ENCODE results near the gene TENM4. TPM values are rescaled to one million over a fixed set of nuclear protein-coding genes. Genes with fewer than 3 reads are reported as not detected.

The TENM4 gene
- total RNA-seq, 1 experiment from 2014 or later, result 0.39 TPM

DNA sequence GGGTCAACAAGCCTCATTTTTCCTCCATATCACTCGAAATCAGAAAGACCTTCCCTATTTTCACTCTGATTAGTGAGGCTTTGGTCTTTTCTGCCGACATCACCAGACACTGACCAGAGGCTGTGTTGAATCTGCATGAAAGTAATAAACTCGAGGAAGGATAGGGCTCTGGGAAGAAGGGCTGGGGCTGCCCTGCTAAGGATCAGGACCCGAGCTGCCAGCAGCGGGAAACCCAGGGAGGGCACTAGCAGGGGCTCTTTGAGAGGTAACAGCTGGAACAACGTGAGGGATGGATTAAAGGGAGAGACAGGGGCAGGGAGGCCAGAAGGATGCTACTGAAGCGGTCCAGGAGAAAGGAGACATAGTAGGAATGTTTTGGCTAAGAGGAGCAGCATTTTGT, 488.7 kb downstream of the TENM4 start:
- Histone ChIP-seq H3K9me3 (ENCODE audit: control insufficient read depth, insufficient read depth, low read depth, low read length) (no peaks in the 10 kb centered on the region), H3K36me3 (ENCODE audit: control insufficient read depth, insufficient read depth, low read length) (no peaks in the 10 kb centered on the region), H3K27me3 (ENCODE audit: control insufficient read depth, insufficient read depth, low read length) (0 out of 2 replicates have a peak, but pooled peaks cover 7% of the 10 kb centered on the region), H3K4me3 (ENCODE audit: low read depth in 2 of 2, low read length in 2 of 2) (no peak overlapping the region), H3K27ac (ENCODE audit: low read length) (no peak overlapping the region), H3K4me1 (ENCODE audit: control insufficient read depth, insufficient read depth, low read length) (no peaks in the 10 kb centered on the region)
- ATAC-seq (no peak), DNase-seq (ENCODE audit: low read depth, low spot score) (no peak)
- in situ Hi-C loops (cut with HindIII; ENCODE audit: low pct_unique_long_range_greater_than_20kb, low sequenced_read_pairs) (no loop called here), intact Hi-C loops (cut with micrococcal nuclease; ENCODE audit: unreplicated experiment) (no loop called here)
- TF ChIP-seq POLR2AphosphoS5 (IDR thresholded peaks at IDR 0.05; ENCODE audit: low read depth, low read length) (no peak), TCF7L2 (IDR thresholded peaks at IDR 0.05; ENCODE audit: low read depth, low read length) (no peak), SIN3A (IDR thresholded peaks at IDR 0.05; ENCODE audit: borderline replicate concordance, insufficient read depth, low read depth, low read length) (no peak)
- TF ChIP-seq, protein P1, sequence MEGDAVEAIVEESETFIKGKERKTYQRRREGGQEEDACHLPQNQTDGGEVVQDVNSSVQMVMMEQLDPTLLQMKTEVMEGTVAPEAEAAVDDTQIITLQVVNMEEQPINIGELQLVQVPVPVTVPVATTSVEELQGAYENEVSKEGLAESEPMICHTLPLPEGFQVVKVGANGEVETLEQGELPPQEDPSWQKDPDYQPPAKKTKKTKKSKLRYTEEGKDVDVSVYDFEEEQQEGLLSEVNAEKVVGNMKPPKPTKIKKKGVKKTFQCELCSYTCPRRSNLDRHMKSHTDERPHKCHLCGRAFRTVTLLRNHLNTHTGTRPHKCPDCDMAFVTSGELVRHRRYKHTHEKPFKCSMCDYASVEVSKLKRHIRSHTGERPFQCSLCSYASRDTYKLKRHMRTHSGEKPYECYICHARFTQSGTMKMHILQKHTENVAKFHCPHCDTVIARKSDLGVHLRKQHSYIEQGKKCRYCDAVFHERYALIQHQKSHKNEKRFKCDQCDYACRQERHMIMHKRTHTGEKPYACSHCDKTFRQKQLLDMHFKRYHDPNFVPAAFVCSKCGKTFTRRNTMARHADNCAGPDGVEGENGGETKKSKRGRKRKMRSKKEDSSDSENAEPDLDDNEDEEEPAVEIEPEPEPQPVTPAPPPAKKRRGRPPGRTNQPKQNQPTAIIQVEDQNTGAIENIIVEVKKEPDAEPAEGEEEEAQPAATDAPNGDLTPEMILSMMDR (IDR thresholded peaks at IDR 0.05), result no peak
- TF ChIP-seq, protein P2, sequence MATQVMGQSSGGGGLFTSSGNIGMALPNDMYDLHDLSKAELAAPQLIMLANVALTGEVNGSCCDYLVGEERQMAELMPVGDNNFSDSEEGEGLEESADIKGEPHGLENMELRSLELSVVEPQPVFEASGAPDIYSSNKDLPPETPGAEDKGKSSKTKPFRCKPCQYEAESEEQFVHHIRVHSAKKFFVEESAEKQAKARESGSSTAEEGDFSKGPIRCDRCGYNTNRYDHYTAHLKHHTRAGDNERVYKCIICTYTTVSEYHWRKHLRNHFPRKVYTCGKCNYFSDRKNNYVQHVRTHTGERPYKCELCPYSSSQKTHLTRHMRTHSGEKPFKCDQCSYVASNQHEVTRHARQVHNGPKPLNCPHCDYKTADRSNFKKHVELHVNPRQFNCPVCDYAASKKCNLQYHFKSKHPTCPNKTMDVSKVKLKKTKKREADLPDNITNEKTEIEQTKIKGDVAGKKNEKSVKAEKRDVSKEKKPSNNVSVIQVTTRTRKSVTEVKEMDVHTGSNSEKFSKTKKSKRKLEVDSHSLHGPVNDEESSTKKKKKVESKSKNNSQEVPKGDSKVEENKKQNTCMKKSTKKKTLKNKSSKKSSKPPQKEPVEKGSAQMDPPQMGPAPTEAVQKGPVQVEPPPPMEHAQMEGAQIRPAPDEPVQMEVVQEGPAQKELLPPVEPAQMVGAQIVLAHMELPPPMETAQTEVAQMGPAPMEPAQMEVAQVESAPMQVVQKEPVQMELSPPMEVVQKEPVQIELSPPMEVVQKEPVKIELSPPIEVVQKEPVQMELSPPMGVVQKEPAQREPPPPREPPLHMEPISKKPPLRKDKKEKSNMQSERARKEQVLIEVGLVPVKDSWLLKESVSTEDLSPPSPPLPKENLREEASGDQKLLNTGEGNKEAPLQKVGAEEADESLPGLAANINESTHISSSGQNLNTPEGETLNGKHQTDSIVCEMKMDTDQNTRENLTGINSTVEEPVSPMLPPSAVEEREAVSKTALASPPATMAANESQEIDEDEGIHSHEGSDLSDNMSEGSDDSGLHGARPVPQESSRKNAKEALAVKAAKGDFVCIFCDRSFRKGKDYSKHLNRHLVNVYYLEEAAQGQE (IDR thresholded peaks at IDR 0.05; ENCODE audit: insufficient read depth in 1 of 2, low read depth in 2 of 2, low read length in 1 of 2), result no peak
- BruUV-seq (replicated peaks), result no TSS peak
- ChIA-PET CTCF (no interaction called here), POLR2A (no interaction called here)

DNA sequence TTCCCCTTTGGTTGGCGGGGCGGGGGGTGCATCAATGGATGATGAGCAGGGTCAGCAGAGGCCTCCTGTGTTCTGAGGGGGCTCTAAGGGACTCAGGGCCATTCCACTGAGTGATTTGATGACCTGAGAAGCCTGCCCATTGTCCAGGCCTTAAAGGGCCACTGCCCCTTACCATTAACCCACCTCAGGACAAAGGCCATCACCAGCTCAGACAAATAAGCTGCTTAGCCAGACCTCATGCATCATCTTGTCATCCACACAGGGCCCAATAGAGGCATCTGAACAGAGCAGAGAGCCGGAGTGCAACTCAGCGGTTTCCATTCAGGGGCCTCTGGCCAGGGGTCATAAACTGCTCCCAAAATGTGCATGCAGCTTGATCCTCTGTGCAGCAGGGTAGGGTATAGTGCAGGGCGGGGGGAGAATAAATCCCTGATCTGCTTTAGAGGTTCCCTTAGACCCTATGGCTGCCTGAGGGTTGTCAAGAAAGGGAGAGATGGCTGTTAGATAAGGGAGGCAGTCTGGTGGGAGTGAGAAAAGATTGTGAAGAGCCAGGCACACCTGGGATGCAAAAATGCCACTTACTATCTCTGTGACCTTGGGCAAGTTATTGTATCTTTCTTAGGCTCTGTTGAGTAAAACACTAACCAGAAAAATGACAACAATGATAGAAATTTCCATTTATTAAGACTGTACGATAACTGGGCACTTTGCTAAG, 490.7 kb downstream of the TENM4 start:
- in situ Hi-C loops (cut with HindIII; ENCODE audit: low pct_unique_long_range_greater_than_20kb, low sequenced_read_pairs) (no loop called here), intact Hi-C loops (cut with micrococcal nuclease; ENCODE audit: unreplicated experiment) (no loop called here)
- CTCF ChIA-PET, result no interaction called here
- no peaks in the 10 kb centered on the region for H3K4me1 ChIP-seq (ENCODE audit: control insufficient read depth, insufficient read depth, low read length)
- TF ChIP-seq, protein P1 (IDR thresholded peaks at IDR 0.05), result no peak
- TF ChIP-seq POLR2AphosphoS5 (IDR thresholded peaks at IDR 0.05; ENCODE audit: low read depth, low read length) (no peak), TCF7L2 (IDR thresholded peaks at IDR 0.05; ENCODE audit: low read depth, low read length) (no peak), SIN3A (IDR thresholded peaks at IDR 0.05; ENCODE audit: borderline replicate concordance, insufficient read depth, low read depth, low read length) (no peak)
- TF ChIP-seq, protein P2 (IDR thresholded peaks at IDR 0.05; ENCODE audit: insufficient read depth in 1 of 2, low read depth in 2 of 2, low read length in 1 of 2), result no peak
- no peak for ATAC-seq
- H3K4me3 ChIP-seq (ENCODE audit: low read depth in 2 of 2, low read length in 2 of 2), result no peak overlapping the region
- H3K27ac ChIP-seq (ENCODE audit: low read length), result no peak overlapping the region
- no peaks in the 10 kb centered on the region for H3K36me3 ChIP-seq (ENCODE audit: control insufficient read depth, insufficient read depth, low read length)
- no peaks in the 10 kb centered on the region for H3K9me3 ChIP-seq (ENCODE audit: control insufficient read depth, insufficient read depth, low read depth, low read length)
- POLR2A ChIA-PET, result no interaction called here
- BruUV-seq (replicated peaks), result no TSS peak
- peaks cover 16% of the 10 kb centered on the region for H3K27me3 ChIP-seq (ENCODE audit: control insufficient read depth, insufficient read depth, low read length)
- DNase-seq (ENCODE audit: low read depth, low spot score), result no peak
